ENCODE data around the gene ANAPC5.
A peak's percentile ranks its signal among the peaks of the same experiment; 100 is the strongest.

The ANAPC5 gene

DNA sequence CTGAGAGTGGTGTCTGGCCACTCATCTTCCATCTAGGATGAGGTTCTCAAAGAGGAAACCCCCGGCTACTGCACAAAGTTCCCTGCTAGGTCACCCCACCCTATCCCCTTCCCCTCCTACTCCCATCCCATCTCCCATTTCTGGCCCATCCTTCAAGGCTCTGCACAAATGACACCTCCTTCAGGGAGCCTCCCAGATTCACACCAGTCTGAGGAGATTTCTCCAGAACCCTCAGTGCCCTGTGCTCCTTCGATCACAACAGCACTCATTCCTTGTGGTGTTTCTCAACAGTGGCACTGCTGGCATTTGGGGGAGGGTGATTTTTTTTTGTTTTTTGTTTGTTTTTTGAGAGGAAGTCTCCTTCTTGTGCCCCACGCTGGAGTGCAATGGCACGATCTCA, 58.6 kb downstream of the ANAPC5 start:
- TF ChIP-seq, protein P1, sequence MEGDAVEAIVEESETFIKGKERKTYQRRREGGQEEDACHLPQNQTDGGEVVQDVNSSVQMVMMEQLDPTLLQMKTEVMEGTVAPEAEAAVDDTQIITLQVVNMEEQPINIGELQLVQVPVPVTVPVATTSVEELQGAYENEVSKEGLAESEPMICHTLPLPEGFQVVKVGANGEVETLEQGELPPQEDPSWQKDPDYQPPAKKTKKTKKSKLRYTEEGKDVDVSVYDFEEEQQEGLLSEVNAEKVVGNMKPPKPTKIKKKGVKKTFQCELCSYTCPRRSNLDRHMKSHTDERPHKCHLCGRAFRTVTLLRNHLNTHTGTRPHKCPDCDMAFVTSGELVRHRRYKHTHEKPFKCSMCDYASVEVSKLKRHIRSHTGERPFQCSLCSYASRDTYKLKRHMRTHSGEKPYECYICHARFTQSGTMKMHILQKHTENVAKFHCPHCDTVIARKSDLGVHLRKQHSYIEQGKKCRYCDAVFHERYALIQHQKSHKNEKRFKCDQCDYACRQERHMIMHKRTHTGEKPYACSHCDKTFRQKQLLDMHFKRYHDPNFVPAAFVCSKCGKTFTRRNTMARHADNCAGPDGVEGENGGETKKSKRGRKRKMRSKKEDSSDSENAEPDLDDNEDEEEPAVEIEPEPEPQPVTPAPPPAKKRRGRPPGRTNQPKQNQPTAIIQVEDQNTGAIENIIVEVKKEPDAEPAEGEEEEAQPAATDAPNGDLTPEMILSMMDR (IDR thresholded peaks at IDR 0.05; ENCODE audit: low read depth, low read length): no peak
- H3K4me3 ChIP-seq (replicated peaks in 1 of 2; ENCODE audit: low read depth in 2 of 2, low read length in 2 of 2): no peak overlapping the region
- DNase-seq (ENCODE audit: low read depth in 2 of 2): no peak

DNA sequence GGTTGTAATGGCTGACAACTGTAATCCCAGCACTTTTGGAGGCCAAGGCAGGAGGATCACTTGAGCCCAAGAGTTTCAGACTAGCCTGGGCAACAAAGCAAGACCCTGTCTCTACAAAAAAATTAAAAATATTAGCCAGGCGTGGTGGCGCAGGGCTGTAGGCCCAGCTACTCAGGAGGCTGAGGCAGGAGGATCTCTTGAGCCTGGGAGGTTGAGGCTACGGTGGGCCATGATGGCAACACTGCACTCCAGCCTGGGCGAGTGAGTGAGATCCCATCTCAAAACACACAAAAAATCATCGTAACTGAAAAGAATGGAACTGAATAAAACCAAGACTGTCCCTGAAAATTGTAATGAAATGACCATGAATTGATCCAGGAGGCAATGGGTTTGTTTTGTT, 61.8 kb downstream of the ANAPC5 start:
- no peak overlapping the region for H3K4me3 ChIP-seq (replicated peaks in 1 of 2; ENCODE audit: low read depth in 2 of 2, low read length in 2 of 2)
- TF ChIP-seq, protein P1 (IDR thresholded peaks at IDR 0.05; ENCODE audit: low read depth, low read length): no peak
- no peak for DNase-seq (ENCODE audit: low read depth in 2 of 2)

DNA sequence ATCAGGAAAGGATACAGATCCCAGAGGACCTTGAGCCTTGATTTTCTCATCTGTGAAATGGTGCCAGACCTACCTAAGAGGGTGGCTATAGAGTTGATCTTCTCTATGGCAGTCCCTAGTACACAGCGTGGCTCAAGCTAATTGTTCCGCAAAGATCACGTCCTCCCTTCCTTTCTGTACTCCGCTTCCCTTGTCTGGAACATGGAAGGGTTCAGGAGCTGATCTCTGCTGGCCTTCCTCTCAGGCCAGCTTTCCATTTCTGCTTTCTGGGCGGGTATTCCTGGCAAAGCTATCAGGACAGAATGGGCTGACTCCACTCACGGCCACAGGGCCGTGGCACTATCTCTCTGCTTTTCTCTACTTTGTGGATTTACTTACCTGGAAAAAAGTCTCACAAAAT, 62.2 kb downstream of the ANAPC5 start:
- TF ChIP-seq, protein P1 (IDR thresholded peaks at IDR 0.05; ENCODE audit: low read depth, low read length): no peak
- no peak overlapping the region for H3K4me3 ChIP-seq (replicated peaks in 1 of 2; ENCODE audit: low read depth in 2 of 2, low read length in 2 of 2)
- no peak for DNase-seq (ENCODE audit: low read depth in 2 of 2)

DNA sequence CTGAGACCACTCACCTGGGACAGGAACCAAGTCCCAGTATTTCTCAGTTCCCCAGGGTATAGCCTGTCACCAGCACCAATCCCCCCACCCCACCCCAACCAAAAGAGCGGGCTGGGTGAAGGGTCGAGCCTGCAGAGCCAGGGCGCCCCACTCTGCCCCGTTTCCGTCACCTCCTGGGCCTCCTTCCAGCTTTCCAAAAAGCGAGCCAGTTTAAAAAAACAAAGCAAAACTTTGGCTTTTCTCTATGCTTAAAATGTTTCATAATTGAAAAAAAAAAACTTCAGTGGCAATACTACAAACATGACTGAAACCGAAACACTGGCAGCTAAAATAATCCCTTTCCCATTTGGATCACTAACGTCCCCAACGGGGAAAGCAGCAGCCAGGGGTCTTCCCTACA, 63.2 kb downstream of the ANAPC5 start:
- peak in 1 of 2 donors; percentile 13 for DNase-seq (ENCODE audit: low read depth in 2 of 2)
- no peak overlapping the region for H3K4me3 ChIP-seq (replicated peaks in 1 of 2; ENCODE audit: low read depth in 2 of 2, low read length in 2 of 2)
- TF ChIP-seq, protein P1 (IDR thresholded peaks at IDR 0.05; ENCODE audit: low read depth, low read length): no peak

DNA sequence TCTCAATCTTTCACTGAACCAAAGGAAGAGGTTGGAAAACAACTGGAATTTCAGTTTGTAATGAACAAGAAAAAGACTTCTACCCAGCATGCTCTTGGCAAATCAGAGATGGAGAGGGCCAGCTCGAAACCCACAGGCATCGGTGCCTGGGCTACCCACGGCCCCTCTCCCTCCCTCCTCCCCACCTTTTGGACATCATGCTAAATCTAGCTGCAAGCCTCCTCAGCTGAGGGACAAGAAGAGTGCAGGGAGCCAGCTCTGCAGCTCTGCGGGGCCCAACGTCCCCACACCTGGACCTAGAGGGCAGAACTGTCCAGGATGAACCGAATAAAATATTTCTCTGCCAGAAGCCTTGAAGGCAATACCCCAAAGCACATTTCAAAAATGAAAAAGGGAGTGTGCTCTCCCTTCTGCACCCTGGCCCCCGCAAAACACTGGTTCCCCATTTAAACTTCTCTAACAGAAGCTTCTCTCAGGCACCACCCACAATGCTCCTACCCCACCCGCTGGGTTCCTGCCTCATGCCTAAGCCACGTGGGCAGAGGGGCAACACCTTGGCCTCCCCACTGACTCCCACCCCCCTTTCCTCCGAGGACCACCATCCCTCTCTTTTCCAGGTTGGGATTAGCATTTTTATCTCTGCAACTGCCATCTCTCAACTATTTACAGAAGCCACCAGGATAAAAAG, 63.9 kb downstream of the ANAPC5 start:
- DNase-seq (ENCODE audit: low read depth in 2 of 2): no peak
- TF ChIP-seq, protein P1 (IDR thresholded peaks at IDR 0.05; ENCODE audit: low read depth, low read length): no peak
- no peak overlapping the region for H3K4me3 ChIP-seq (replicated peaks in 1 of 2; ENCODE audit: low read depth in 2 of 2, low read length in 2 of 2)

DNA sequence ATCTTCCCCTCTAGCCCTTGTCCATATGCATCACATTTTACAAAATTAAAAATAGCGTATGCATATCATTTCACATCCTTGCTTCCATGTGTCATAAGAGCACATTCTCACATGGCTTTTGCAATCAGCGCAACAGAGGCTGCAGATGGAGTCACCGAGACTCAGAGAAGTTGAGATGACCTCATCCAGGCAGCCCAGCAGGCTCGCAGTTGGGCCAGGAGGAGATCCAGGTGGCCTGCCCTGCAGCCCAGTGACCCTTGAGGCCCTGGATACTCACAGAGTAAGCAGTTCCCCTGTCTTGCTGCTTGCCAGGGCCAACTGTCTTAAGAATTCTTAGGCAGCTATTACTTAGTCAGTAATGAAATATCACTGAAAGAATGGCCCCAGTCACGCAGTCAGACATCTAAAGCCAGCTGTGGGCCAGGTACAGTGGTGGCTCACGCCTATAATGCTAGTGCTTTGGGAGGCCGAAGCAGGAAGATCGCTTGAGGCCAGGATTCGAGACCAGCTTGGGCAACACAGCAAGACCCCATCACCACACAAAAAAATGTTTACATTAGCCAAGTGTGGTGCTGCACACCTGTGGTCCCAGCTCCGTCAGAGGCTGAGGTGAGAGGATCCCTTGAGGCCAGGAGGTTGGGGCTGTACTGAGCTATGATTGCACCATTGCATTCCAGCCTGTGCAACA, 64.8 kb downstream of the ANAPC5 start:
- no peak overlapping the region for H3K4me3 ChIP-seq (replicated peaks in 1 of 2; ENCODE audit: low read depth in 2 of 2, low read length in 2 of 2)
- TF ChIP-seq, protein P1 (IDR thresholded peaks at IDR 0.05; ENCODE audit: low read depth, low read length): no peak
- DNase-seq (ENCODE audit: low read depth in 2 of 2): peak; percentile 21 to 77
